BLaER1 (cell line): Measurements from ENCODE around the gene NRG3.

ENCODE experiments used
- H3K27ac ChIP-seq: shearing (Covaris generic); formaldehyde crosslinking; 2 replicates; pipeline ENCODE4 v1.8.1; 2022
- H3K27me3 ChIP-seq: shearing (Covaris generic); formaldehyde crosslinking; 2 replicates; pipeline ENCODE4 v1.8.1; 2022
- H3K36me3 ChIP-seq: shearing (Covaris generic); formaldehyde crosslinking; 2 replicates; pipeline ENCODE4 v1.8.1; 2022
- H3K4me1 ChIP-seq: shearing (Covaris generic); formaldehyde crosslinking; 2 replicates; pipeline ENCODE4 v1.8.1; 2022
- H3K4me2 ChIP-seq: shearing (Covaris generic); formaldehyde crosslinking; 2 replicates; pipeline ENCODE4 v1.8.1; 2022
- H3K4me3 ChIP-seq: shearing (Covaris generic); formaldehyde crosslinking; 2 replicates; pipeline ENCODE4 v1.8.1; 2022
- H3K9ac ChIP-seq: shearing (Covaris generic); formaldehyde crosslinking; 2 replicates; pipeline ENCODE4 v1.8.1; 2022
- H3K9me3 ChIP-seq: shearing (Covaris generic); formaldehyde crosslinking; 2 replicates; pipeline ENCODE4 v1.8.1; 2022
- H4K20me1 ChIP-seq: shearing (Covaris generic); formaldehyde crosslinking; 2 replicates; pipeline ENCODE4 v1.8.1; 2022
- Cebpa-rat ChIP-seq: shearing (Covaris generic); IDR thresholded peaks from 2 replicates; pipeline ENCODE4 v1.8.1; 2022

NRG3 gene

DNA sequence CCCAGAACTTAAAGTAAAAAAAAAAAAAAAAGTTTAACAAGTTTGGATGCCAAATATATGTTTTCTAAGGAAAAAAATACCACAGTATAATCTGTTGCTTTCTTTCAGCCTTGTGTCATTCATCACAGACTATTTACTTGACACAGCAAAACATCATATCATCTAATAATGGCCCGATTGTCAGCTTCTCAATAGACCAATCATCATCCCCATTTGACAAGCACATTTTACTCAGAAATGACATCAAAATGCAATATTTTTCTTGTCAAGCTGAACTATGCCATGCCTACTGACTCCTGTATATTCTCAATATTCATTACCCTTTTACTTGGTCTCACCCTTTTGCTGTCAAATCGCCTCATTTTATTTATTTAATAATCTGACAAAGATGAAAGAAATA, 249.7 kb downstream of the NRG3 start:
- H3K4me3 ChIP-seq, result no peak overlapping the region
- no peak for TF ChIP-seq Cebpa-rat
- H3K27ac ChIP-seq, result no peak overlapping the region
- H3K9me3 ChIP-seq, result no peaks in the 10 kb centered on the region
- H3K9ac ChIP-seq, result no peak overlapping the region
- no peaks in the 10 kb centered on the region for H3K27me3 ChIP-seq
- peaks cover 86% of the 10 kb centered on the region for H4K20me1 ChIP-seq
- no peaks in the 10 kb centered on the region; the same call in 1 of the 2 replicates for H3K36me3 ChIP-seq
- H3K4me1 ChIP-seq, result peaks cover 15% of the 10 kb centered on the region
- no peak overlapping the region for H3K4me2 ChIP-seq

- peaks cover 17% of the 10 kb centered on the region for H3K9me3 ChIP-seq
- TF ChIP-seq Cebpa-rat, result no peak
These were observed 253.5 kb downstream of the NRG3 start for GRCh38 chr10:82128527-82128926.

DNA sequence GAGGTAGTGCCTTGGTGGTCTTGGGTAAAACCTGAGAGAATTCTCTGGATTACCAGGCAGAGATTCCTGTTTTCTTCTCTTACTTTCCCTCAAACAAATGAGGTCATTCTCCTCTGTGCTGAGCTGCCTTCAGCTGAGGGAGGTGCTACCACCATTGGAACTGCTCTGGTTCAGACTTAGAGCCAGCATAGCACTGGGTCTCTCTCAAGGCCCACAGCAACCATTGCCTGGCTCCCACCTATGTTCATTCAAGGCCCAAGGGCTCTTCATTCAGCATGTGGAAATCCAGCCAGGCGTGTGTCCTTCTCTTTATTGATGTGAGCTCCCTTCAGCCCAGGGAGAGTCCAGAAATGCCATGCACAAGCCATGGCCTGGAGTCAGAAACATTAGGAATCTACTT, 261.1 kb downstream of the NRG3 start:
- peaks cover 15% of the 10 kb centered on the region for H3K9me3 ChIP-seq
- no peaks in the 10 kb centered on the region for H3K27me3 ChIP-seq
- peaks cover 67% of the 10 kb centered on the region for H4K20me1 ChIP-seq
- no peak overlapping the region for H3K9ac ChIP-seq
- TF ChIP-seq Cebpa-rat, result no peak
- H3K4me3 ChIP-seq, result no peak overlapping the region
- H3K27ac ChIP-seq, result no peak overlapping the region
- peaks cover under 1% of the 10 kb centered on the region; the same call in 1 of the 2 replicates for H3K4me1 ChIP-seq
- no peak overlapping the region for H3K4me2 ChIP-seq
- no peaks in the 10 kb centered on the region for H3K36me3 ChIP-seq

More at GRCh38 chr10:82128527-82128926, 253.5 kb downstream of the NRG3 start:
- H3K36me3 ChIP-seq, result no peaks in the 10 kb centered on the region
- H3K9ac ChIP-seq, result no peak overlapping the region
- H3K27ac ChIP-seq, result no peak overlapping the region
- peaks cover 15% of the 10 kb centered on the region for H3K4me1 ChIP-seq
- no peak overlapping the region for H3K4me3 ChIP-seq
- H3K27me3 ChIP-seq, result no peaks in the 10 kb centered on the region
- peaks cover 67% of the 10 kb centered on the region for H4K20me1 ChIP-seq
- H3K4me2 ChIP-seq, result no peak overlapping the region

- H3K4me2 ChIP-seq, result peak overlapping the region; percentile 74; the same call in 1 of the 2 replicates
- TF ChIP-seq Cebpa-rat, result no peak
- no peak overlapping the region for H3K9ac ChIP-seq
These were observed 269.2 kb downstream of the NRG3 start for GRCh38 chr10:82144153-82144552.

DNA sequence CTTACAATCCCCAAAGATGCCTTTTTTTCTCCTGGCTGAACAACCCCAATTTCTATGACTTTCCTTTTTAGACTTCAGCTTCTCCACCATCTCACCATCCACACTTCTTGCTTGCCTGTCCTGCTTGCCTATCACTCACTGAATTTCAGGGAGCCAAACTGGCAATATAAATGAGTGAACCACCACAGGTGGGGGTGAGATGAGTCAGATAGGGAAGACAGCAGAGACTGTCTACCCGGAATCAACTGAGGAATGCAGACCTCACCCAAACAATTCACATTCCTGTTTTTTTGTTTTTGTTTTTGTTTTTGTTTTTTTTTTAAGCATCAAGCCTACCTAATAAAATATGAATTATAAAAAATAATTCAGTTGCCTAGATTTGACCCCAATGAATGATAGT, 273.8 kb downstream of the NRG3 start:
- Histone ChIP-seq H4K20me1 (peaks cover 41% of the 10 kb centered on the region; the same call in 1 of the 2 replicates), H3K4me3 (no peak overlapping the region), H3K4me1 (peaks cover 43% of the 10 kb centered on the region), H3K9me3 (peaks cover 8% of the 10 kb centered on the region; the same call in 1 of the 2 replicates), H3K4me2 (no peak overlapping the region), H3K36me3 (no peaks in the 10 kb centered on the region; the same call in 1 of the 2 replicates), H3K27ac (no peak overlapping the region), H3K9ac (no peak overlapping the region), H3K27me3 (no peaks in the 10 kb centered on the region)
- no peak for TF ChIP-seq Cebpa-rat

More at GRCh38 chr10:82144153-82144552, 269.2 kb downstream of the NRG3 start:
- peaks cover 74% of the 10 kb centered on the region for H4K20me1 ChIP-seq
- no peaks in the 10 kb centered on the region for H3K9me3 ChIP-seq
- H3K27ac ChIP-seq, result no peak overlapping the region
- peaks cover 34% of the 10 kb centered on the region for H3K4me1 ChIP-seq
- H3K4me3 ChIP-seq, result no peak overlapping the region
- no peaks in the 10 kb centered on the region for H3K27me3 ChIP-seq
- H3K36me3 ChIP-seq, result no peaks in the 10 kb centered on the region

GRCh38 chr10:82149674-82150073, 274.7 kb downstream of the NRG3 start:
- H3K4me2 ChIP-seq, result no peak overlapping the region
- H4K20me1 ChIP-seq, result peaks cover 41% of the 10 kb centered on the region; the same call in 1 of the 2 replicates
- no peaks in the 10 kb centered on the region for H3K27me3 ChIP-seq
- H3K9ac ChIP-seq, result no peak overlapping the region
- no peak for TF ChIP-seq Cebpa-rat
- H3K9me3 ChIP-seq, result peaks cover 12% of the 10 kb centered on the region; the same call in 1 of the 2 replicates
- H3K27ac ChIP-seq, result no peak overlapping the region
- peaks cover 37% of the 10 kb centered on the region for H3K4me1 ChIP-seq
- no peaks in the 10 kb centered on the region; the same call in 1 of the 2 replicates for H3K36me3 ChIP-seq
- H3K4me3 ChIP-seq, result no peak overlapping the region

DNA sequence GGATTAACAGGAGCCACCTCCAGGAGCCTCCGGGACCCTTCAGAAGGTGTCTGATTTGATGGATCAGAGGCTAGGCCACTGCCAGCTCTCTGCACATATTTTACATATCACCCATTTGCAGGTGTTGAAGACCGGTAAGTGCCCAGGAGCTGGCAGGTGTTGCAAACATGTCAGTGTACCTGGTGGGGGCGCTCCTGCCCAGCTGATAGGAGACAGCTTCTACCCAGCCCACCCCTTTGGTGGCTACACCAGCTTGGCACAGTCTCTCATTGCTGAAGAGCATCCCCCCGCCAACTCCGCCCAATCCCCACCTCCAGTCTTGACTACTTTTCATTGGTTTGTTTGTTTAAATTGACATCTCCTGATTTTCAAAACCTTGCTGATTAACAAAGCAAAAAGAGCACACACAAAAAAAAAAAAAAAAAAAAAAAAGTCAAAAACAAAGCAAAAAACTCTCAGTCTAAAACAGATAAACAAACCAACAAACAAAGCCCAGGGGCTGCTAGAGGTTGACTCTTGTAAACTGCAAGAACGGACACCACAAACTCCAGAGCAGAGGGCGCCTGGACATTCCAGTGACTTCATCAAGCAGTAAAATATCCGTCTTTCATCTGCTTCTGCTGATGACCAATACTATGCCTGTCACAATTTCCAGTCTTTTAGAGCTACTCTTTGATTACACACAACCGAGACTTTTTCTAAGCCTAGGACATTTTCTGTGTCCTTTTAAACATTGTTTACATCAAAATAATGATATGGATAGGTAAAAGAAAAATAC, 275.3 kb downstream of the NRG3 start:
- Histone ChIP-seq H4K20me1 (peaks cover 37% of the 10 kb centered on the region; the same call in 1 of the 2 replicates), H3K9me3 (peaks cover 12% of the 10 kb centered on the region; the same call in 1 of the 2 replicates), H3K36me3 (no peaks in the 10 kb centered on the region; the same call in 1 of the 2 replicates), H3K4me2 (no peak overlapping the region), H3K27ac (no peak overlapping the region), H3K4me1 (peaks cover 37% of the 10 kb centered on the region), H3K9ac (no peak overlapping the region), H3K27me3 (no peaks in the 10 kb centered on the region), H3K4me3 (no peak overlapping the region)
- no peak for TF ChIP-seq Cebpa-rat

DNA sequence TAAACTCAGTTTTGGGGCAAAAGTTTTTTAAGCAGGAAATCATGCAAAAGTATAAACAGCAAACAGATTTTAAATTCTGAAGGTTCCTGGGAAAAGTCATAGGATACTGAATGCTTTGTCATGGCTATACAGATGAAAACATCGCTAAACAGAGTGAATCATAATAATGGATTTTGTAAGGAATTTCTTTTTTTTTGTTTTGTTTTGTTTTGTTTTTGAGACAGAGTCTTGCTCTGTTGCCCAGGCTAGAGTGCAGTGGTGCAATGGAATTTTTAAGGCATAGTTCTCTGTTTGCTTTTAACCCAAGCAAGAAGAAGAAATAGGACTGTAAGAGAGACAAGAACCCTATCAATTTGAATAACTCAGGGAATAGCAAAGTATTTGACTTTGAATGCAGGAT, 285.3 kb downstream of the NRG3 start:
- H4K20me1 ChIP-seq, result peaks cover 55% of the 10 kb centered on the region
- H3K9ac ChIP-seq, result no peak overlapping the region
- H3K4me2 ChIP-seq, result no peak overlapping the region
- H3K9me3 ChIP-seq, result no peaks in the 10 kb centered on the region
- no peaks in the 10 kb centered on the region for H3K36me3 ChIP-seq
- no peaks in the 10 kb centered on the region for H3K27me3 ChIP-seq
- no peaks in the 10 kb centered on the region for H3K4me1 ChIP-seq
- no peak overlapping the region for H3K27ac ChIP-seq
- H3K4me3 ChIP-seq, result no peak overlapping the region
- no peak for TF ChIP-seq Cebpa-rat

- H3K4me3 ChIP-seq, result no peak overlapping the region
- no peaks in the 10 kb centered on the region for H3K4me1 ChIP-seq
- peaks cover 53% of the 10 kb centered on the region for H4K20me1 ChIP-seq
- no peaks in the 10 kb centered on the region for H3K36me3 ChIP-seq
- no peak overlapping the region for H3K4me2 ChIP-seq
- no peak for TF ChIP-seq Cebpa-rat
- no peak overlapping the region for H3K9ac ChIP-seq
- no peak overlapping the region for H3K27ac ChIP-seq
- no peaks in the 10 kb centered on the region for H3K9me3 ChIP-seq
- no peaks in the 10 kb centered on the region for H3K27me3 ChIP-seq
These were observed 286.3 kb downstream of the NRG3 start for GRCh38 chr10:82161264-82161663.

DNA sequence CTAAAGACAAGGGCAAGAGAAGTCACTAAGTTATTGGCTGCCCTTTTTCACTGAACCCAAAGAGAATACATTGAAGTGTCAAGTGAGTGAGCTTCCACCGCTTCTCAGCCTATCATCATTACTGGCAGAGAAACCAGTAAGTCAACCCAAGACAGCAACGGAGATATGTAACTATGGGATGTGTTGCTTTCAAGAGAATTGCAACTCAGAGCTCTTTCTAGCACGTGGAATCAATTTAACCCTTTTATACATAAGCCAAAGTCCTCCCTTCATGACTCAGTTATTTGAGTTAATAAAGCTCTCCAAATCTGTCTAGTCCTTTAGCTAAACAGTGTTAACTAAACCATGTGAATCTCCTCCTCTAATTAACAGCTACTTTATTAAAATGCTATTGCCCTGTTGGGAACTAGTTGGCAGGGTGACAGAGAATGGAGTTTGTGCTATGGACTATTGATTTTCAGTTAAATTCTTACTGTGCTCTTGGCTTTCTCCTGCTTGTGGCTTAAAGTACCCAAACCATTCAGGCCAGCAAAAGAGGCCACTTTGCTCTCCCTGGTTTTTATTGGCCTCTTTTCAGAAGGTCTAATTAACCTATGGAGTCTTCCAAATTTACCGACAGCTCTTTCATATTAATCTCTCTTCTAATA, 287.7 kb downstream of the NRG3 start:
- H3K4me1 ChIP-seq, result no peaks in the 10 kb centered on the region
- peaks cover 53% of the 10 kb centered on the region for H4K20me1 ChIP-seq
- no peaks in the 10 kb centered on the region for H3K36me3 ChIP-seq
- TF ChIP-seq Cebpa-rat, result no peak
- no peaks in the 10 kb centered on the region for H3K9me3 ChIP-seq
- H3K4me3 ChIP-seq, result no peak overlapping the region
- no peaks in the 10 kb centered on the region for H3K27me3 ChIP-seq
- H3K27ac ChIP-seq, result no peak overlapping the region
- no peak overlapping the region for H3K4me2 ChIP-seq
- H3K9ac ChIP-seq, result no peak overlapping the region
